ENCODE results near the gene FOXB1.

- TF ChIP-seq GATA3 (IDR thresholded peaks at IDR 0.05; ENCODE audit: low read depth, low read length) (no peak), GATA2 (IDR thresholded peaks at IDR 0.05; ENCODE audit: low read depth, low read length) (no peak)
These were observed 13.7 kb downstream of the FOXB1 start for GRCh38 chr15:60017538-60018520.

Data from SH-SY5Y (cell line).